HG02943 (cell line): ENCODE measurements around the gene LMOD1.
"Not testable (repeated sequence)": the region's sequence is repeated elsewhere in the genome, so short reads cannot be mapped to it uniquely, and the experiment has no call there.

ENCODE experiments used
- ATAC-seq: cut with Tn5 transposase; IDR thresholded peaks from one replicate; pipeline ENCODE4 v1.9.1; 2021; ENCODE audit warnings: mild to moderate bottlenecking, low read depth, moderate library complexity; ENCODE audit not compliant: unreplicated experiment

The LMOD1 gene

GRCh38 chr1:201946224-201946908 lies at the start of gene LMOD1:
LMOD1 (minus strand) TSS chr1:201946548; CDS start chr1:201946340, 208 bp downstream.
- ATAC-seq: no peak

- ATAC-seq: no peak
Measured at GRCh38 chr1:201990427-201990826, 44.1 kb upstream of the LMOD1 start.

GRCh38 chr1:201989354-201990128 lies 43.2 kb upstream of the LMOD1 start:
- ATAC-seq: no peak

GRCh38 chr1:201988601-201989000 lies 42.3 kb upstream of the LMOD1 start:
- ATAC-seq: no peak

GRCh38 chr1:201985355-201985754 lies 39.0 kb upstream of the LMOD1 start:
- no peak for ATAC-seq

- no peak for ATAC-seq
Measured at GRCh38 chr1:201984446-201984845, 38.1 kb upstream of the LMOD1 start.

- peak; percentile 33 for ATAC-seq
Measured at GRCh38 chr1:201983380-201983805, 37.0 kb upstream of the LMOD1 start.

DNA sequence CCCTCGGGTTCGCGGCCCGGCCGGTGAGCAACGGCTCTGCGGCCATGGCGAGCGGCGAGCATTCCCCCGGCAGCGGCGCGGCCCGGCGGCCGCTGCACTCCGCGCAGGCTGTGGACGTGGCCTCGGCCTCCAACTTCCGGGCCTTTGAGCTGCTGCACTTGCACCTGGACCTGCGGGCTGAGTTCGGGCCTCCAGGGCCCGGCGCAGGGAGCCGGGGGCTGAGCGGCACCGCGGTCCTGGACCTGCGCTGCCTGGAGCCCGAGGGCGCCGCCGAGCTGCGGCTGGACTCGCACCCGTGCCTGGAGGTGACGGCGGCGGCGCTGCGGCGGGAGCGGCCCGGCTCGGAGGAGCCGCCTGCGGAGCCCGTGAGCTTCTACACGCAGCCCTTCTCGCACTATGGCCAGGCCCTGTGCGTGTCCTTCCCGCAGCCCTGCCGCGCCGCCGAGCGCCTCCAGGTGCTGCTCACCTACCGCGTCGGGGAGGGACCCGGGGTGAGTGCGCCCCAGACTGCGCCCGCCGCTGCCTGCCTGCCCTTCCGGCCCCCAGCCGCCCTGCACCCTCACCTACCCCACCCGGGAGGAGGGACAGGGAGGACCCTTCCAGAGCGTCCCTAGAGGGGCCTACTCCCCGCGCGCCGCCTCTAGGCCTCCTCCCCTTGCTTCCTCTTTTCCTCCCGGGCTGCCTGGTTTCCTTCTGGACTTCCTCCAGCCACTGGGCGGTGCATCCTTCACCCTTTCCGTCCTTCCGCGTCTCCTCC lies 36.5 kb upstream of the LMOD1 start, which contains the start of gene RNPEP:
TSS of gene RNPEP (plus strand) at position 26 of the 757 bp plus-strand sequence. CDS start at position 45, 19 bp downstream.
- ATAC-seq: peak; percentile 59

GRCh38 chr1:201982082-201982622 lies 35.8 kb upstream of the LMOD1 start:
- ATAC-seq: no peak

GRCh38 chr1:201970334-201971159 lies 24.2 kb upstream of the LMOD1 start:
- ATAC-seq: no peak

DNA sequence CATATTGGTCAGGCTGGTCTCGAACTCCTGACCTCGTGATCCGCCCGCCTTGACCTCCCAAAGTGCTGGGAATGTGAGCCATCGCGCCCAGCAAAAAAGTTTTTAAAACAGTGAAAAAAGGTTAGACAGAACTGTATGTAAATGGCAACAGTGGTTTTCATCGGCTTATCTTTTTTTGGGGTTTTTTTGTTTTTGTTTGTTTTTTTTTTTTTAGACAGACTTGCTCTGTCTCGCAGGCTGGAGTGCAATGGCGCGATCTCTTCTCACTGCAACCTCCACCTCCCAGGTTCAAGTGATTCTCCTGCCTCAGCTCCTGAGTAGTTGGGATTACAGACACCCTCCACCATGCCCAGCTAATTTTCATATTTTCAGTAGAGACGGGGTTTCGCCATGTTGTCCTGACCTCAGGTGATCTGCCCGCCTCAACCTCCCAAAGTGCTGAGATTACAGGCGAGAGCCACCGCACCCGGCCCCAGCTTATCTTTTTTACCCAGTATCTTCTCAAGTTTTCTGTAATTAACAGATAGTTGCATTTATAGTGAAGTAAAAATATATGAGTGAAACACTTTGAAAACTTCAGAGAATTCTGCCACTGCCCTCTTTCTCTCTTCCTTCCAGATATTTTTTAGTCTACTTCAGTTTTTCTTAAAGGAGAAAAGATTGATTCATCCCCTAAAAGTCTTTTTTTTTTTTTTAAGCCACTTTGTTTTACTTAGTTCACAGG lies 22.0 kb upstream of the LMOD1 start:
- no peak for ATAC-seq

DNA sequence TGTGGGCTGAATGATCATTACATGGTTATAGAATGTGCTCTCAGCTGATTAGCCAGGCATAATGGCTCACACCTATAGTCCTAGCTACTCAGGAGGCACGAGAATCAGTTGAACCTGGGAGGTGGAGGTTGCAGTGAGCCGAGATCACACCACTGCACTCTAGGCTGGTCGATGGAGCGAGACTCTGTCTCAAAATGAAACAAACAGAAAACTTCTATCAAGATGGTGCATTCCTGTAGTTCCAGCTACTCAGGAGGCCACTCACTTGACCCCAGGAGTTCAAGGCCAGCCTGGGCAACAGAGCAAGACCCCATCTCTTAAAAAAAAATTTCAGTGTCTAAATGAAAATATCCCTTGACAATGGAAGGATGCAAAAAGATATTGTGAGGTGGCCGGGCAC lies 19.8 kb upstream of the LMOD1 start:
- no peak for ATAC-seq

- ATAC-seq: no peak
Measured at GRCh38 chr1:201964261-201964660, 17.9 kb upstream of the LMOD1 start.

DNA sequence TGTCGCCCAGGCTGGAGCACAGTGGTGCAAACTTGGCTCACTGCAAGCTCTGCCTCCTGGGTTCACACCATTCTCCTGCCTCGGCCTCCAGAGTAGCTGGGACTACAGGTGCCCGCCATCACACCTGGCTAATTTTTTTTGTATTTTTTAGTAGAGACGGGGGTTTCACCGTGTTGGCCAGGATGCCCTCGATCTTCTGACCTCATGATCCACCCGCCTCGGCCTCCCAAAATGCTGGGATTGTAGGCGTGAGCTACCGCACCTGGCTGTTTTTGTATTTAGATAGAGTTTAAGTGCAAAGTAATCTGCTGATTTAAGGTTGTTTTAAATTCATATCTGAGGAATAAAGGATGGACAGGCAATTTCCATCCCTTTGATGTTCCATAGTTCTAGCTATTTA lies 16.0 kb upstream of the LMOD1 start:
- ATAC-seq: not testable (repeated sequence)

- no peak for ATAC-seq
Measured at GRCh38 chr1:201958348-201958747, 12.0 kb upstream of the LMOD1 start.

DNA sequence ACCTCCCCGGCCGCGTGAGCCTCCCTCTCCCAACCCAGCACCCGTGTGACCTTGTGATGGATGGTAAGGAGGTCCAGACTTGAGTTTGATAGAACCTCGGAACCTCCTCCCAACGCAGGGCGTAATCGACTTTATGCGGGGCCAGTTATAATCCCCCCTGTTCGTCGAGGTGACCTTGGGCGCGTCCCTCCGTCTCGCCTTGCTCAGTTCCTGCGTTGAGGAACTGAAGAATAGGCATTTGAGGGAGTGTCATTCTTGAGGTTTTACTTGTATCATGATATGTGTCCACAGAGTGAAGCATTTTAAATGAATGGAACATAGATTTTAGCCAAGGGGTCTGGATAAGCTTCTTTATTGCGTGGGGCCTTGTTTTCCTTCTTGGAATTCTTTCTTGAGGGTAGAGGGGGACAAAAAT lies 9.4 kb upstream of the LMOD1 start:
- peak; percentile 41 for ATAC-seq

DNA sequence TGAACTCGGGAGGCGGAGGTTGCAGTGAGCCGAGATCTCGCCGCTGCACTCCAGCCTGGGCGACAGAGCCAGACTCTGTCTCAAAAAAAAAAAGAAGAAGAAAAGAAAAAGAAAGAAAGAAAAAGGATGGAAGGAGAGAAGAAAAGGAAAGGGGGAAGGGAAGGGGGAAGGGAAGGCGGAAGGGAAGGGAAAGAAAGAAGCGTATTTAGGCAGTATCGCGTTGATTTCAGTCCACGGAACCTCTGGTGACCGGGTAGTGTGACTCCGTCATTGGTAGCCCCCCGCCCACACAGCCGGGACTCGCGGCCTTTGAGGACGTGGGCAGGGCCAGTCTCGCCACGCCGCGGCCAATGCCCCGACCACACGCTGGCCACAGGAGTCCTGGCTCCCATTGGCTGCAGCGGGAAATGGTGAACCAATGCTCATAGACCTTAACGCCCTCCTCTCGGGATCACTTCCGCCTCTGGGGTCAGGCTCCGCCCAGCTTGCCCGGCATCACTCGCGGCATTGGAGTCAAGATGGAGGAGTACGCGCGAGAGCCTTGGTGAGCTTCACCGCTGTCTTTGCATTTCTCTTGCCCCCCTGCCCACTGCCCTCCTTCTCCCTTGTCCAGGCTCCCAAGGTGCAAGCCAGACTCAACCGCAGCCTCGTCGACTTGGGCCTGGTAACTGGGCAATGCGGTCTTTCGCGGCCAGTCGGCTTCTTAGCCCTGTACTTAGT lies 8.8 kb upstream of the LMOD1 start, which contains the start of gene TIMM17A:
TSS of gene TIMM17A (plus strand) at position 495 of the 720 bp plus-strand sequence. CDS start at position 519, 24 bp downstream.
- ATAC-seq: peak; percentile 99

GRCh38 chr1:201954263-201955008 lies 8.1 kb upstream of the LMOD1 start:
- ATAC-seq: no peak
